HepG2 (cell line): ENCODE data around the gene ICAM5. TPM values are rescaled to one million over a fixed set of nuclear protein-coding genes. Genes with fewer than 3 reads are reported as not detected.

Experiments
- BORCS8-MEF2B ChIP-seq: sonication (generic); formaldehyde crosslinking; IDR thresholded peaks from 2 replicates; pipeline ENCODE4 v1.8.0; 2022; ENCODE audit warnings: mild to moderate bottlenecking, missing genetic modification reagents
- ETV5 ChIP-seq: IDR thresholded peaks from 2 replicates; pipeline ENCODE4 v1.6.1; 2018; ENCODE audit warnings: missing biosample characterization, missing genetic modification reagents, inconsistent platforms, borderline replicate concordance
- FOXO1 ChIP-seq: sonication (generic); formaldehyde crosslinking; IDR thresholded peaks from 2 replicates; pipeline ENCODE4 v1.4.0; 2020; ENCODE audit warnings: missing genetic modification reagents
- GABPB1 ChIP-seq: IDR thresholded peaks from 2 replicates; pipeline ENCODE4 v1.6.1; 2016; ENCODE audit warnings: mild to moderate bottlenecking, missing genetic modification reagents, moderate library complexity, missing compliant biosample characterization
- HMG20A ChIP-seq: IDR thresholded peaks from 2 replicates; pipeline ENCODE4 v1.6.1; 2016; ENCODE audit warnings: borderline replicate concordance
- RBM39 ChIP-seq: fragments of 200-400 bp; formaldehyde crosslinking; IDR thresholded peaks from one replicate; pipeline ENCODE4 v1.6.1; 2018; ENCODE audit warnings: antibody characterized with exemption, mild to moderate bottlenecking, low read depth, low read length; ENCODE audit not compliant: poor library complexity, severe bottlenecking
- SAFB2 ChIP-seq: sonication (generic); formaldehyde crosslinking; IDR thresholded peaks from 2 replicates; pipeline ENCODE4 v1.5.1; 2020; ENCODE audit warnings: missing genetic modification reagents, low read depth, mild to moderate bottlenecking, borderline replicate concordance
- SALL2 ChIP-seq: sonication (generic); formaldehyde crosslinking; IDR thresholded peaks from 2 replicates; pipeline ENCODE4 v1.8.1; 2023; ENCODE audit warnings: mild to moderate bottlenecking, missing genetic modification reagents, inconsistent platforms
- SAP130 ChIP-seq: IDR thresholded peaks from 2 replicates; pipeline ENCODE4 v1.6.1; 2016; ENCODE audit warnings: low read depth
- STAT6 ChIP-seq: sonication (generic); formaldehyde crosslinking; IDR thresholded peaks from 2 replicates; pipeline ENCODE4 v1.4.0; 2020; ENCODE audit warnings: missing genetic modification reagents, mild to moderate bottlenecking, borderline replicate concordance
- TEAD3 ChIP-seq: optimal IDR thresholded peaks from 2 replicates; pipeline ENCODE3; 2016; ENCODE audit warnings: borderline replicate concordance
- THAP8 ChIP-seq: sonication (generic); formaldehyde crosslinking; IDR thresholded peaks from 2 replicates; pipeline ENCODE4 v1.5.1; 2020; ENCODE audit warnings: missing genetic modification reagents, mild to moderate bottlenecking, borderline replicate concordance
- YY1 ChIP-seq: IDR thresholded peaks from 2 replicates; pipeline ENCODE4 v1.6.1; 2011; ENCODE audit warnings: low read length, low read depth, moderate library complexity, mild to moderate bottlenecking; ENCODE audit not compliant: insufficient read depth, insufficient replicate concordance
- ZKSCAN1 ChIP-seq: fragments of 150-350 bp; IDR thresholded peaks from 2 replicates; pipeline ENCODE4 v1.6.1; 2014; ENCODE audit warnings: low read length
- ZNF121 ChIP-seq: sonication (generic); formaldehyde crosslinking; IDR thresholded peaks from 2 replicates; pipeline ENCODE4 v1.5.0; 2020; ENCODE audit warnings: mild to moderate bottlenecking, missing genetic modification reagents
- ZNF501 ChIP-seq: sonication (generic); formaldehyde crosslinking; IDR thresholded peaks from 2 replicates; pipeline ENCODE4 v1.5.1; 2020; ENCODE audit warnings: mild to moderate bottlenecking, moderate library complexity, missing genetic modification reagents
- ZNF737 ChIP-seq: sonication (generic); formaldehyde crosslinking; IDR thresholded peaks from 2 replicates; pipeline ENCODE4 v1.5.0; 2020; ENCODE audit warnings: missing genetic modification reagents, mild to moderate bottlenecking, borderline replicate concordance
- polyA plus RNA-seq, 8 experiments: library from polyadenylated mRNA; depleted of rRNA in 3 of 8; stranded (reverse) in 7 of 8; unstranded in 1 of 8; fragments of >200 nt; fragmentation: Illumina TruSeq in 4 of 8; extraction: Trizol in 4 of 8; gene quantifications; 2 replicates each; pipeline versions ENCODE4 v1.2.1 to v1.2.3, GENCODE V29; 2011 to 2016; ENCODE audit warnings: low read depth in 4 of 8, missing spikeins in 1 of 8, mixed read lengths in 1 of 8; ENCODE audit not compliant: insufficient read depth in 1 of 8
- total RNA-seq, 5 experiments: library from RNA; depleted of rRNA; stranded (reverse); fragments of >200 nt; fragmentation: Illumina TruSeq; extraction: Trizol; gene quantifications; 2 replicates each; pipeline ENCODE4 v1.2.3, GENCODE V29; 2016; ENCODE audit warnings: low read depth in 1 of 5
- TF ChIP-seq, protein P1 (sequence below): sonication (generic); formaldehyde crosslinking; IDR thresholded peaks from 2 replicates; pipeline ENCODE4 v1.5.1; 2020; ENCODE audit warnings: missing genetic modification reagents, mild to moderate bottlenecking, borderline replicate concordance
- TF ChIP-seq, protein P2 (sequence below): sonication (generic); formaldehyde crosslinking; IDR thresholded peaks from 2 replicates; pipeline ENCODE4 v1.4.0; 2020; ENCODE audit warnings: missing genetic modification reagents
- TF ChIP-seq, protein P3 (sequence below): sonication (generic); formaldehyde crosslinking; IDR thresholded peaks from 2 replicates; pipeline ENCODE4 v1.4.0; 2020; ENCODE audit warnings: mild to moderate bottlenecking, missing genetic modification reagents
- TF ChIP-seq, protein P4 (sequence below): sonication (generic); formaldehyde crosslinking; IDR thresholded peaks from 2 replicates; pipeline ENCODE4 v1.8.1; 2023; ENCODE audit warnings: missing genetic modification reagents, inconsistent platforms, borderline replicate concordance

ICAM5 gene
- total and polyA plus RNA-seq, 2 of the 13 experiments (the other 11 are each of a cell fraction or from before 2014, with no cell fraction given), result 0.46 to 1.6 TPM

DNA sequence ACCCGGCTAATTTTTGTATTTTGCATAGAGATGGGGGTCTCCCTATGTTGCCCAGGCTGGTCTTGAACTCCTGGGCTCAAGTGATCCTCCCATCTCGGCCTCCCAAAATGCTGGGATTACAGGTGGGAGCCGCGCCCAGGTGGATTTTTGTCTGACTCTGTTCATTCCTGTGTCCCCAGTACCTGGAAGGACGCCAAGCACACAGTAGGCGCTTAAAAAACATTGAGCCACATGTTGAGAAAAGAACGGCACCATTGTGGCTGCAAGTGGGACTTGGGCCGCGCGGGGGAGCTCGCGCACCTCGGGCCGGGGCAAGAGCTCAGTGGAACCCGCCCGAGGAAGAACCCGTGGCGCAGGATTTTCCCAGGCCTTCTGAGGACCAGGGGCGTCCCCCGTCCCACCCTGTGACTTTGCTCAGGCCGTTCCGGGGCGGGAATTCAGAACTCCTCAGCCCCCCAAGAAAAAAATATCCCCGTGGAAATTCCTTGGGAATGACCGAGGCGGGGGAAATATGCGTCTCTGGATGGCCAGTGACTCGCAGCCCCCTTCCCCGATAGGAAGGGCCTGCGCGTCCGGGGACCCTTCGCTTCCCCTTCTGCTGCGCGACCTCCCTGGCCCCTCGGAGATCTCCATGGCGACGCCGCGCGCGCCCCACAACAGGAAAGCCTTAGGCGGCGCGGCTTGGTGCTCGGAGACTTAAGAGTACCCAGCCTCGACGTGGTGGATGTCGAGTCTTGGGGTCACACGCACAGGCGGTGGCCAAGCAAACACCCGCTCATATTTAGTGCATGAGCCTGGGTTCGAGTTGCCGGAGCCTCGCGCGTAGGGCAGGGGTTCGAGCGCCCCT lies 20.2 kb upstream of the ICAM5 start (continued):
- TF ChIP-seq, protein P1, sequence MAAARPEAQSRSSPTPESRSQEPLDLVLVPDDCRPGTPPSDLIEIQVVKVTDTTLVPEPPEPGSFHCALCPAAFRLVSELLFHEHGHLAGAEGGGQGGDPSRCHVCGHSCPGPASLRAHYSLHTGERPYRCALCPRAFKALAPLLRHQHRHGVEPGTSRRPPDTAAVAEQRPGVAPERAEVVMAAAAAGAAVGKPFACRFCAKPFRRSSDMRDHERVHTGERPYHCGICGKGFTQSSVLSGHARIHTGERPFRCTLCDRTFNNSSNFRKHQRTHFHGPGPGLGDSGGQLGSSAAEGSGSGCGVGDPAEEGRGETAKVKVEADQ (CRISPR knock-in tag), result no peak
- TF ChIP-seq SAP130 (peak; percentile 59), ZNF737 (no peak), ZNF121 (CRISPR knock-in tag) (peak; percentile 75), TEAD3 (CRISPR knock-in tag) (no peak), SAFB2 (CRISPR knock-in tag) (no peak), FOXO1 (CRISPR knock-in tag) (0 out of 2 replicates have a peak, but pooled peaks have one; percentile 22), SALL2 (no peak), GABPB1 (peak; percentile 51; the same call in 1 of the 2 replicates), ZNF501 (no peak), THAP8 (CRISPR knock-in tag) (peak; percentile 31; the same call in 1 of the 2 replicates), BORCS8-MEF2B (CRISPR knock-in tag) (no peak), HMG20A (CRISPR knock-in tag) (0 out of 2 replicates have a peak, but pooled peaks have one; percentile 23), YY1 (peak; percentile 36), RBM39 (peak; percentile 21), ETV5 (CRISPR knock-in tag) (0 out of 2 replicates have a peak, but pooled peaks have one; percentile 19), STAT6 (CRISPR knock-in tag) (no peak), ZKSCAN1 (peak; percentile 99)
- TF ChIP-seq, protein P2, sequence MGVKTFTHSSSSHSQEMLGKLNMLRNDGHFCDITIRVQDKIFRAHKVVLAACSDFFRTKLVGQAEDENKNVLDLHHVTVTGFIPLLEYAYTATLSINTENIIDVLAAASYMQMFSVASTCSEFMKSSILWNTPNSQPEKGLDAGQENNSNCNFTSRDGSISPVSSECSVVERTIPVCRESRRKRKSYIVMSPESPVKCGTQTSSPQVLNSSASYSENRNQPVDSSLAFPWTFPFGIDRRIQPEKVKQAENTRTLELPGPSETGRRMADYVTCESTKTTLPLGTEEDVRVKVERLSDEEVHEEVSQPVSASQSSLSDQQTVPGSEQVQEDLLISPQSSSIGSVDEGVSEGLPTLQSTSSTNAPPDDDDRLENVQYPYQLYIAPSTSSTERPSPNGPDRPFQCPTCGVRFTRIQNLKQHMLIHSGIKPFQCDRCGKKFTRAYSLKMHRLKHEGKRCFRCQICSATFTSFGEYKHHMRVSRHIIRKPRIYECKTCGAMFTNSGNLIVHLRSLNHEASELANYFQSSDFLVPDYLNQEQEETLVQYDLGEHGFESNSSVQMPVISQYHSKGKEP (CRISPR knock-in tag), result no peak
- TF ChIP-seq, protein P3, sequence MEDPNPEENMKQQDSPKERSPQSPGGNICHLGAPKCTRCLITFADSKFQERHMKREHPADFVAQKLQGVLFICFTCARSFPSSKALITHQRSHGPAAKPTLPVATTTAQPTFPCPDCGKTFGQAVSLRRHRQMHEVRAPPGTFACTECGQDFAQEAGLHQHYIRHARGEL, result no peak
- TF ChIP-seq, protein P4, sequence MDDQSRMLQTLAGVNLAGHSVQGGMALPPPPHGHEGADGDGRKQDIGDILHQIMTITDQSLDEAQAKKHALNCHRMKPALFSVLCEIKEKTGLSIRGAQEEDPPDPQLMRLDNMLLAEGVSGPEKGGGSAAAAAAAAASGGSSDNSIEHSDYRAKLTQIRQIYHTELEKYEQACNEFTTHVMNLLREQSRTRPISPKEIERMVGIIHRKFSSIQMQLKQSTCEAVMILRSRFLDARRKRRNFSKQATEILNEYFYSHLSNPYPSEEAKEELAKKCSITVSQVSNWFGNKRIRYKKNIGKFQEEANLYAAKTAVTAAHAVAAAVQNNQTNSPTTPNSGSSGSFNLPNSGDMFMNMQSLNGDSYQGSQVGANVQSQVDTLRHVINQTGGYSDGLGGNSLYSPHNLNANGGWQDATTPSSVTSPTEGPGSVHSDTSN (CRISPR knock-in tag), result no peak
